HG03060 (cell line): Measurements from ENCODE around the gene DOK6.

Source experiments
- ATAC-seq: cut with Tn5 transposase; IDR thresholded peaks from one replicate; pipeline ENCODE4 v1.9.1; 2021; ENCODE audit warnings: low read depth, moderate number of reproducible peaks; ENCODE audit not compliant: unreplicated experiment

DOK6 gene

GRCh38 chr18:69414184-69414583 lies 13.5 kb downstream of the DOK6 start:
- ATAC-seq: no peak

- ATAC-seq: no peak
These were observed 32.2 kb downstream of the DOK6 start for GRCh38 chr18:69432847-69433246.

- ATAC-seq: no peak
These were observed 34.3 kb downstream of the DOK6 start for GRCh38 chr18:69435000-69435399.

- no peak for ATAC-seq
These were observed 43.5 kb downstream of the DOK6 start for GRCh38 chr18:69444221-69444620.

- ATAC-seq: no peak
These were observed 47.2 kb downstream of the DOK6 start for GRCh38 chr18:69447886-69448285.

- ATAC-seq: no peak
These were observed 54.4 kb downstream of the DOK6 start for GRCh38 chr18:69455125-69455524.

- ATAC-seq: no peak
These were observed 68.8 kb downstream of the DOK6 start for GRCh38 chr18:69469444-69469919.

- no peak for ATAC-seq
These were observed 79.8 kb downstream of the DOK6 start for GRCh38 chr18:69480460-69480859.

GRCh38 chr18:69483574-69483973 lies 82.9 kb downstream of the DOK6 start:
- ATAC-seq: no peak

- ATAC-seq: no peak
These were observed 84.2 kb downstream of the DOK6 start for GRCh38 chr18:69484699-69485396.

- ATAC-seq: no peak
These were observed 87.1 kb downstream of the DOK6 start for GRCh38 chr18:69487488-69488394.

GRCh38 chr18:69490072-69490471 lies 89.4 kb downstream of the DOK6 start:
- no peak for ATAC-seq

GRCh38 chr18:69490813-69491212 lies 90.1 kb downstream of the DOK6 start:
- no peak for ATAC-seq

GRCh38 chr18:69491576-69491975 lies 90.9 kb downstream of the DOK6 start:
- no peak for ATAC-seq

- ATAC-seq: no peak
These were observed 92.2 kb downstream of the DOK6 start for GRCh38 chr18:69492861-69493260.

- ATAC-seq: no peak
These were observed 94.2 kb downstream of the DOK6 start for GRCh38 chr18:69494841-69495240.

- ATAC-seq: no peak
These were observed 94.7 kb downstream of the DOK6 start for GRCh38 chr18:69495338-69495737.

GRCh38 chr18:69495841-69496533 lies 95.3 kb downstream of the DOK6 start:
- ATAC-seq: no peak

GRCh38 chr18:69518989-69519388 lies 118.3 kb downstream of the DOK6 start:
- no peak for ATAC-seq

GRCh38 chr18:69523582-69523981 lies 122.9 kb downstream of the DOK6 start:
- no peak for ATAC-seq

- ATAC-seq: no peak
These were observed 127.7 kb downstream of the DOK6 start for GRCh38 chr18:69528435-69528834.
